Peyer's patch (tissue), 4 donors: ENCODE data around the gene JOSD2.

ENCODE experiments used
- POLR2A ChIP-seq, 2 donors: fragments of 450-650 bp; IDR thresholded peaks; one replicate each; pipeline ENCODE4 v1.5.1; 2017; ENCODE audit warnings: antibody characterized with exemption in 2 of 2, mild to moderate bottlenecking in 2 of 2, moderate library complexity in 2 of 2
- TF ChIP-seq, protein P1 (sequence below), 6 experiments: fragments of 450-650 bp in 4 of 6; fragments of 200-600 bp in 2 of 6; sonication (generic) in 1 of 6; IDR thresholded peaks; one replicate each; pipeline ENCODE4 v1.5.1; 2017 to 2019; ENCODE audit warnings: antibody characterized with exemption in 6 of 6, mild to moderate bottlenecking in 3 of 6, moderate library complexity in 1 of 6

DNA sequence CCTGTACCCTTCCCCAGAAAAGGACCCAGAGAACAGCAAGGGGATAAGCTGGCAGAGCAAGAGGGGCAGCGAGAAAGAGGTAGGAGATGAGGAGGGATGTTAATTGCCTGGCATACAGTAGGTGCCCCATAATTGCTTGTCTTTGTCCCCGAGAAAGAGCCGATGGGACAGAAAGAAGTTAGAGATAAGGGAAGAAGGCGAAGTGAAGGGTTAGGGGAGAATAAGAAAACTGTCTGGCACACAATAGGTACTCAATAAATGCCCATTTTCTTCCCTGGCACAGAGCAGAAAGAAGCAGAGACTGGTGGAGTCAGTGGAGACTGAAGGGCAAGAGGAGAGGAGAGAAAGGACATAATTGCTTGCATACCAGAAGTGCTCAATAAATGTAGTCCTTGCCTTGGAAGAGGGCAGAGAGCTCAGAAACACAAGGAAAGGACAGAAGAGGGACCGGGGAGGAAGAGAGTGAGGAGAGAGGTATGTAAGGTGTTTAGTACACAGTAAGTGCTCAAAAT, 15.9 kb downstream of the JOSD2 start:
- TF ChIP-seq, protein P1, sequence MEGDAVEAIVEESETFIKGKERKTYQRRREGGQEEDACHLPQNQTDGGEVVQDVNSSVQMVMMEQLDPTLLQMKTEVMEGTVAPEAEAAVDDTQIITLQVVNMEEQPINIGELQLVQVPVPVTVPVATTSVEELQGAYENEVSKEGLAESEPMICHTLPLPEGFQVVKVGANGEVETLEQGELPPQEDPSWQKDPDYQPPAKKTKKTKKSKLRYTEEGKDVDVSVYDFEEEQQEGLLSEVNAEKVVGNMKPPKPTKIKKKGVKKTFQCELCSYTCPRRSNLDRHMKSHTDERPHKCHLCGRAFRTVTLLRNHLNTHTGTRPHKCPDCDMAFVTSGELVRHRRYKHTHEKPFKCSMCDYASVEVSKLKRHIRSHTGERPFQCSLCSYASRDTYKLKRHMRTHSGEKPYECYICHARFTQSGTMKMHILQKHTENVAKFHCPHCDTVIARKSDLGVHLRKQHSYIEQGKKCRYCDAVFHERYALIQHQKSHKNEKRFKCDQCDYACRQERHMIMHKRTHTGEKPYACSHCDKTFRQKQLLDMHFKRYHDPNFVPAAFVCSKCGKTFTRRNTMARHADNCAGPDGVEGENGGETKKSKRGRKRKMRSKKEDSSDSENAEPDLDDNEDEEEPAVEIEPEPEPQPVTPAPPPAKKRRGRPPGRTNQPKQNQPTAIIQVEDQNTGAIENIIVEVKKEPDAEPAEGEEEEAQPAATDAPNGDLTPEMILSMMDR (IDR thresholded peaks at IDR 0.05): no peak
- no peak for TF ChIP-seq POLR2A (IDR thresholded peaks at IDR 0.05)
